Measurements from ENCODE around the gene TMEM184C. TPM values are rescaled to one million over a fixed set of nuclear protein-coding genes. Genes with fewer than 3 reads are reported as not detected.

Gene TMEM184C
- total RNA-seq, 6 donors from 2014 or later: 10.5 to 34.0 (median 23.5) TPM

DNA sequence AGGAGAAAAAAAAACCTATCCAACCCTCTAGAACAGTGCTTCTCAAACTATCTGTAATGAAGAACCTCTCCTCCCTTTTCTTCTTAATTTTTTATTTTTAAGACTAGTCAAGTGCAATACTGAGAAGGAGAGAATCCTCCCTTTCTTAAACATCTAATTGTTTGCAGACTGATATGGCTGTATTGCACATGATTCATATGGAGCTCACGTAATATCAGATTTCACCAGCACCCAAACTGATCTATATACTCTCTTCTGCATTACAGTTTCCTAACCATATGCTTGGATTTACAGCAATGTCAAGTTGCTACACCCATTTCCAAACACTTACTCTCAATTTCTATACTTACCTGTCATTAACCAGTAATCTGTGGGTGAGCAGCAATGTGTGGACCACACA lies 57.3 kb downstream of the TMEM184C start:
- 88 to 95% methylated on average over 1 of the region's 1 CpG for WGBS, 2 donors
- peaks cover 0 to 25% (median 3%) of the 10 kb centered on the region in 4 donors for H3K36me3 ChIP-seq
- TF ChIP-seq, protein P1, sequence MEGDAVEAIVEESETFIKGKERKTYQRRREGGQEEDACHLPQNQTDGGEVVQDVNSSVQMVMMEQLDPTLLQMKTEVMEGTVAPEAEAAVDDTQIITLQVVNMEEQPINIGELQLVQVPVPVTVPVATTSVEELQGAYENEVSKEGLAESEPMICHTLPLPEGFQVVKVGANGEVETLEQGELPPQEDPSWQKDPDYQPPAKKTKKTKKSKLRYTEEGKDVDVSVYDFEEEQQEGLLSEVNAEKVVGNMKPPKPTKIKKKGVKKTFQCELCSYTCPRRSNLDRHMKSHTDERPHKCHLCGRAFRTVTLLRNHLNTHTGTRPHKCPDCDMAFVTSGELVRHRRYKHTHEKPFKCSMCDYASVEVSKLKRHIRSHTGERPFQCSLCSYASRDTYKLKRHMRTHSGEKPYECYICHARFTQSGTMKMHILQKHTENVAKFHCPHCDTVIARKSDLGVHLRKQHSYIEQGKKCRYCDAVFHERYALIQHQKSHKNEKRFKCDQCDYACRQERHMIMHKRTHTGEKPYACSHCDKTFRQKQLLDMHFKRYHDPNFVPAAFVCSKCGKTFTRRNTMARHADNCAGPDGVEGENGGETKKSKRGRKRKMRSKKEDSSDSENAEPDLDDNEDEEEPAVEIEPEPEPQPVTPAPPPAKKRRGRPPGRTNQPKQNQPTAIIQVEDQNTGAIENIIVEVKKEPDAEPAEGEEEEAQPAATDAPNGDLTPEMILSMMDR (IDR thresholded peaks at IDR 0.05): no peak
- TF ChIP-seq POLR2A (IDR thresholded peaks at IDR 0.05): no peak
- TF ChIP-seq POLR2AphosphoS5 (IDR thresholded peaks at IDR 0.05): no peak
- TF ChIP-seq EP300 (IDR thresholded peaks at IDR 0.05): no peak

DNA sequence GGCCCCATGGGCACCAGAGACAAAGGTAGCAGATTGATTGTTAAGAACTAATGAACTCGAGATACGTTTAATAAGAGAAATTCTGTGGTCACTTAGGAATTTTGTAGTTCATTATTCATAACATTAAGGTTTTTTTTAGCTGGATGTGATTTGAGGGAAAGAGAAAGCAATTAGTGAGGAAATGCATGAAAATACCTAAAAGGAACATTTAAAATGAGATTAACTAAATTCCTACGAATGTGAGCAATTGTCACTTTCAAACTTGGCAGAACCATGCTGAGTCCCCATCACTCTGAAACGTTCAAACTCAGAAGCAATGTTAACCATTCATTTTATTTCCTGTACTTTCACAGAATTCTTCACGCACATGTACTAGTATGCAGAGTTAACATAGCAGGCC lies 60.9 kb downstream of the TMEM184C start:
- no peak for DNase-seq
- TF ChIP-seq, protein P1 (IDR thresholded peaks at IDR 0.05): no peak
- TF ChIP-seq EP300 (IDR thresholded peaks at IDR 0.05) (no peak), POLR2AphosphoS5 (IDR thresholded peaks at IDR 0.05) (no peak), POLR2A (IDR thresholded peaks at IDR 0.05) (no peak)
- no peak for ATAC-seq (ENCODE audit: low FRiP score in 2 of 2)
- 64 to 70% methylated on average over 5 of the region's 5 CpGs for WGBS, 2 donors
- H3K27ac ChIP-seq: no peak overlapping the region
- H3K4me3 ChIP-seq: no peak overlapping the region
- no peaks in the 10 kb centered on the region for H3K9me3 ChIP-seq
- H3K36me3 ChIP-seq: peaks cover 0 to 15% (median 2%) of the 10 kb centered on the region in 4 donors
- no peaks in the 10 kb centered on the region for H3K27me3 ChIP-seq
- H3K4me1 ChIP-seq: peaks cover 0 to 12% (median 9%) of the 10 kb centered on the region in 4 donors

More for the DNA sequence above, 57.3 kb downstream of the TMEM184C start:
- ATAC-seq (ENCODE audit: low FRiP score in 2 of 2): no peak
- H3K4me3 ChIP-seq: no peak overlapping the region
- no peak overlapping the region for H3K27ac ChIP-seq
- DNase-seq: no peak
- H3K27me3 ChIP-seq: no peaks in the 10 kb centered on the region
- H3K4me1 ChIP-seq: no peaks in the 10 kb centered on the region
- H3K9me3 ChIP-seq: no peaks in the 10 kb centered on the region

DNA sequence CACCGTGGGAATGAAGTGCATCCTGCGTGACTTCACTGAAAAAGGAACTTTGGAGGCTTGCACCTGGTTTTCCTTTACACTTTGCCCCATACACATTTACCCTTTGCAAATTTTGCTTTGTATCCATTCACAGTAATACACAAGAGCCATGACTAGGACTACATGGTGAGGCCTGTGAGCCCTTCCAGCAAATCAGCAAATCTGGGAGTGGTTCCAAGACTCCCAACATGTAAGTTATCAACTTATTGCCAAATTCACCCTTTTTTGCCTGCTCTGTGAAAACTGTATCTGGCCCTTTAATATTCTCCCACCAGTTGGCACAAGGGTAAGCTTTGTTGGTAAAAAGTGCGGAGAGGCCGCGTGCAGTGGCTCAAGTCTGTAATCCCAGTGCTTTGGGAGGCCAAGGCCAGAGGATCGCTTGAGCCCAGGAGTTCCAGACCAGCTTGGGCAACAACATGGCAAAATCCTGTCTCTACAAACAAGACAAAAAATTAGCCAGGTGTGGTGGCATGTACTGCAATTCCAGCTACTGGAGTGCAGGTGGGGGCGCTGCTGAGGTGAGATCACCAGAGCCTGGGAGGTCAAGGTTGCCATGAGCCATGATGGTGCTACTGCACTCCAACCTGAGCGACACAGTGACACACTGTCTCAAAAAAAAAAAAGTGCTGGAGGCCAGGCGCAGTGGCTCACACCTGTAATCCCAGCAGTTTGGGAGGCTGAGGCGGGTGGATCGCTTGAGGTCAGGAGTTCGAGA lies 61.8 kb downstream of the TMEM184C start:
- 95 to 98% methylated on average over 12 of the region's 12 CpGs for WGBS, 2 donors
- Histone ChIP-seq H3K36me3 (peaks cover 0 to 15% (median 2%) of the 10 kb centered on the region in 4 donors), H3K27me3 (no peaks in the 10 kb centered on the region), H3K27ac (no peak overlapping the region), H3K9me3 (no peaks in the 10 kb centered on the region), H3K4me3 (no peak overlapping the region), H3K4me1 (peaks cover 0 to 14% (median 10%) of the 10 kb centered on the region in 4 donors)
- no peak for DNase-seq
- no peak for ATAC-seq (ENCODE audit: low FRiP score in 2 of 2)
- TF ChIP-seq EP300 (IDR thresholded peaks at IDR 0.05) (no peak), POLR2A (IDR thresholded peaks at IDR 0.05) (no peak)

DNA sequence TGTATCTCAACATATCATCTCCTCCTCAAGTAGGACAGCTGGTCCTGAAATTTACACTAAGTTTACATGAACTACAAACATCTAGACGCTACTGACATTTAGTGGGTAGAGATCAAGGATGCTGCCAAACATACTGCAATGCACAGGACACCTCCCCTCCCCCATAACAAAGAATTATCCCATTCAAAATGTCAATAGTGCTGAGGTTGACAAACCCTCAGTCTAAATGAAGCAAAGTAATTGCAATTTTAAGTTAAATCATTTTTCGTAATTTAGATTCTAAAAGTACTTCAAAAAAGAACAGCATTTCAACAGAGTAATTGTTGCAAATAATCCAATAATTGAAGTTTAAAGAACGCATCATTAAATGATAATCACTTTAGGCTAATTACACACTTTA lies 65.6 kb downstream of the TMEM184C start:
- 43 to 58% methylated on average over 3 of the region's 3 CpGs for WGBS, 2 donors
- H3K4me3 ChIP-seq: peak overlapping the region in 3 of 4 donors; percentile 62 to 73 (median 65)
- H3K4me1 ChIP-seq: peaks cover 0 to 20% (median 12%) of the 10 kb centered on the region in 4 donors
- DNase-seq: no peak
- H3K27ac ChIP-seq: peak overlapping the region in 2 of 4 donors; percentile 84 to 93
- H3K27me3 ChIP-seq: no peaks in the 10 kb centered on the region
- no peaks in the 10 kb centered on the region for H3K9me3 ChIP-seq
- ATAC-seq (ENCODE audit: low FRiP score in 2 of 2): no peak
- peaks cover 0 to 15% (median 2%) of the 10 kb centered on the region in 4 donors for H3K36me3 ChIP-seq
- no peak for TF ChIP-seq EP300 (IDR thresholded peaks at IDR 0.05)
- no peak for TF ChIP-seq POLR2A (IDR thresholded peaks at IDR 0.05)

DNA sequence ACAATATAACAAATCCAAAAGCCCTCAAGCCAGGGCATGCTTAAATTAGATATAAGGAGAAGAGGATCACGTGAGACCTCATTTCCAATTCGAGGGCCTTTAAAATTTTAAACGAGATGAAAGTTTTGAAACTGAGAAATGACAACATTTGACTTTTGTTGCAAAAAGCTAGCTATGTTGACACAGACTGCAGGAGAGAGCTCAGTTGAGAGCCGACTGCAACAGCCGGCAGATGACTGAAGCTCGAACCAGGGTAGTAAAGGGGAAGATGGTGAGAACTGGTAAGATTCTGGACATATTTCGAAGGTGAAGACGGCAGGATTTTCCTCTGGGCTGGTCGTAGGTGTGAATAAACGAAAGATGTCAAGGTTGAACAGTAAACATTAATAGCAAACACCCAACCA lies 66.0 kb downstream of the TMEM184C start:
- Histone ChIP-seq H3K27ac (peak overlapping the region; percentile 83 to 93 (median 88)), H3K9me3 (no peaks in the 10 kb centered on the region)
- peak; percentile 47 to 71 for ATAC-seq (ENCODE audit: low FRiP score in 2 of 2)

More for the DNA sequence above, 66.0 kb downstream of the TMEM184C start:
- H3K36me3 ChIP-seq: peaks cover 0 to 15% (median 2%) of the 10 kb centered on the region in 4 donors
- DNase-seq: peak in 1 of 2 donors; percentile 33
- no peaks in the 10 kb centered on the region for H3K27me3 ChIP-seq
- TF ChIP-seq POLR2A (IDR thresholded peaks at IDR 0.05): peak in 2 of 4 donors; percentile 2 to 17
- TF ChIP-seq EP300 (IDR thresholded peaks at IDR 0.05): no peak
- peak in 1 of 2 donors; percentile 10 for TF ChIP-seq POLR2AphosphoS5 (IDR thresholded peaks at IDR 0.05)
- TF ChIP-seq, protein P1 (IDR thresholded peaks at IDR 0.05): no peak
- 0 to 1% methylated on average over 10 of the region's 10 CpGs for WGBS, 2 donors
- H3K4me1 ChIP-seq: peaks cover 0 to 20% (median 12%) of the 10 kb centered on the region in 4 donors
- H3K4me3 ChIP-seq: peak overlapping the region; percentile 62 to 73 (median 66)
